HG02884 (cell line): Measurements from ENCODE around the gene L3MBTL4.
"Not testable (repeated sequence)": the region's sequence is repeated elsewhere in the genome, so short reads cannot be mapped to it uniquely, and the experiment has no call there.

Experiments used
- ATAC-seq: cut with Tn5 transposase; IDR thresholded peaks from one replicate; pipeline ENCODE4 v1.9.1; 2021; ENCODE audit warnings: mild to moderate bottlenecking, moderate library complexity; ENCODE audit not compliant: unreplicated experiment

Gene L3MBTL4

GRCh38 chr18:6204476-6204875 lies 210.2 kb downstream of the L3MBTL4 start:
- ATAC-seq: no peak

GRCh38 chr18:6203791-6204190 lies 210.9 kb downstream of the L3MBTL4 start:
- ATAC-seq: no peak

- no peak for ATAC-seq
These were observed 211.8 kb downstream of the L3MBTL4 start for GRCh38 chr18:6202861-6203260.

- ATAC-seq: no peak
These were observed 214.4 kb downstream of the L3MBTL4 start for GRCh38 chr18:6200204-6200774.

- no peak for ATAC-seq
These were observed 214.9 kb downstream of the L3MBTL4 start for GRCh38 chr18:6199777-6200176.

- no peak for ATAC-seq
These were observed 216.1 kb downstream of the L3MBTL4 start for GRCh38 chr18:6198585-6198984.

- no peak for ATAC-seq
These were observed 220.1 kb downstream of the L3MBTL4 start for GRCh38 chr18:6194640-6195039.

GRCh38 chr18:6185782-6186181 lies 228.9 kb downstream of the L3MBTL4 start:
- not testable (repeated sequence) for ATAC-seq

- no peak for ATAC-seq
These were observed 239.5 kb downstream of the L3MBTL4 start for GRCh38 chr18:6174983-6175745.

GRCh38 chr18:6170604-6171003 lies 244.1 kb downstream of the L3MBTL4 start:
- no peak for ATAC-seq

GRCh38 chr18:6161549-6161948 lies 253.2 kb downstream of the L3MBTL4 start:
- no peak for ATAC-seq

- no peak for ATAC-seq
These were observed 255.3 kb downstream of the L3MBTL4 start for GRCh38 chr18:6159426-6159825.

GRCh38 chr18:6158958-6159357 lies 255.8 kb downstream of the L3MBTL4 start:
- no peak for ATAC-seq

- ATAC-seq: no peak
These were observed 258.3 kb downstream of the L3MBTL4 start for GRCh38 chr18:6156446-6156845.

GRCh38 chr18:6155707-6156106 lies 259.0 kb downstream of the L3MBTL4 start:
- ATAC-seq: no peak

- ATAC-seq: no peak
These were observed 264.3 kb downstream of the L3MBTL4 start for GRCh38 chr18:6150430-6150829.

GRCh38 chr18:6146307-6146661 lies 268.4 kb downstream of the L3MBTL4 start:
- no peak for ATAC-seq

- no peak for ATAC-seq
These were observed 268.9 kb downstream of the L3MBTL4 start for GRCh38 chr18:6145645-6146306.

GRCh38 chr18:6139007-6139406 lies 275.7 kb downstream of the L3MBTL4 start:
- no peak for ATAC-seq

- not testable (repeated sequence) for ATAC-seq
These were observed 278.8 kb downstream of the L3MBTL4 start for GRCh38 chr18:6135901-6136300.

- ATAC-seq: not testable (repeated sequence)
These were observed 279.7 kb downstream of the L3MBTL4 start for GRCh38 chr18:6135029-6135428.

GRCh38 chr18:6132751-6133368 lies 281.9 kb downstream of the L3MBTL4 start:
- ATAC-seq: no peak
